ENCODE measurements around the gene CDH20. TPM values are rescaled to one million over a fixed set of nuclear protein-coding genes. Genes with fewer than 3 reads are reported as not detected.

Gene CDH20
- total RNA-seq, 1 experiment from 2014 or later = not detected

DNA sequence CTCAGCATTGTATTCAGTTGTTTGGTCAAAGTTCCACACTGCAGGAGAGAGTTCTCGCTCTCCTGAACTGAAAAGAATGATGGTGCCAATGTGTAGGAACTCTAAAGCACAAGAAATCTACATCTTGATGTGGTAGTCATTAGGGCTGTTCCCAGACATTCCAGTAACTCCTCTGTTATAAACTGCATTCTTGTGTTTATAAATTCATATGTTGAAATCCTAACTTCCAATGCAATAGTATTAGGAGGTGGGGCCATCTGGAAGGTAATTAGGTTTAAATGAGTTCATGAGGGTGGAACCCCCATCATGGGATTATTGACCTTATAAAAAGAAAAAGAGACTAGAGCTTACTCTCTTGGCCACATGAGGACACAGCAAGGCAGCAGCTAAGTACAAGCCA is 239.6 kb downstream of the CDH20 start:
- Histone ChIP-seq H3K9me3 (ENCODE audit: control insufficient read depth, insufficient read depth, low read depth, low read length) (no peaks in the 10 kb centered on the region), H3K4me3 (ENCODE audit: low read depth in 2 of 2, low read length in 2 of 2) (no peak overlapping the region), H3K4me1 (ENCODE audit: control insufficient read depth, insufficient read depth, low read length) (no peaks in the 10 kb centered on the region), H3K36me3 (ENCODE audit: control insufficient read depth, insufficient read depth, low read length) (no peaks in the 10 kb centered on the region), H3K27ac (ENCODE audit: low read length) (no peak overlapping the region), H3K27me3 (ENCODE audit: control insufficient read depth, insufficient read depth, low read length) (no peaks in the 10 kb centered on the region)
- intact Hi-C loops (cut with micrococcal nuclease; ENCODE audit: unreplicated experiment) = no loop called here
- TF ChIP-seq SIN3A (IDR thresholded peaks at IDR 0.05; ENCODE audit: borderline replicate concordance, insufficient read depth, low read depth, low read length) (no peak), TCF7L2 (IDR thresholded peaks at IDR 0.05; ENCODE audit: low read depth, low read length) (no peak), REST (IDR thresholded peaks at IDR 0.05; ENCODE audit: insufficient read depth in 1 of 2, low read depth in 2 of 2, low read length in 1 of 2) (no peak), POLR2AphosphoS5 (IDR thresholded peaks at IDR 0.05; ENCODE audit: low read depth, low read length) (no peak)
- TF ChIP-seq, protein P1, sequence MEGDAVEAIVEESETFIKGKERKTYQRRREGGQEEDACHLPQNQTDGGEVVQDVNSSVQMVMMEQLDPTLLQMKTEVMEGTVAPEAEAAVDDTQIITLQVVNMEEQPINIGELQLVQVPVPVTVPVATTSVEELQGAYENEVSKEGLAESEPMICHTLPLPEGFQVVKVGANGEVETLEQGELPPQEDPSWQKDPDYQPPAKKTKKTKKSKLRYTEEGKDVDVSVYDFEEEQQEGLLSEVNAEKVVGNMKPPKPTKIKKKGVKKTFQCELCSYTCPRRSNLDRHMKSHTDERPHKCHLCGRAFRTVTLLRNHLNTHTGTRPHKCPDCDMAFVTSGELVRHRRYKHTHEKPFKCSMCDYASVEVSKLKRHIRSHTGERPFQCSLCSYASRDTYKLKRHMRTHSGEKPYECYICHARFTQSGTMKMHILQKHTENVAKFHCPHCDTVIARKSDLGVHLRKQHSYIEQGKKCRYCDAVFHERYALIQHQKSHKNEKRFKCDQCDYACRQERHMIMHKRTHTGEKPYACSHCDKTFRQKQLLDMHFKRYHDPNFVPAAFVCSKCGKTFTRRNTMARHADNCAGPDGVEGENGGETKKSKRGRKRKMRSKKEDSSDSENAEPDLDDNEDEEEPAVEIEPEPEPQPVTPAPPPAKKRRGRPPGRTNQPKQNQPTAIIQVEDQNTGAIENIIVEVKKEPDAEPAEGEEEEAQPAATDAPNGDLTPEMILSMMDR (IDR thresholded peaks at IDR 0.05) = no peak
- CTCF ChIA-PET = no interaction called here
- in situ Hi-C loops (cut with HindIII; ENCODE audit: low pct_unique_long_range_greater_than_20kb, low sequenced_read_pairs) = no loop called here
- DNase-seq (ENCODE audit: low read depth, low spot score) (no peak), ATAC-seq (no peak)
- POLR2A ChIA-PET = no interaction called here
- no TSS peak for BruUV-seq (replicated peaks)

- no peak overlapping the region for H3K4me3 ChIP-seq (ENCODE audit: low read depth in 2 of 2, low read length in 2 of 2)
- no peaks in the 10 kb centered on the region for H3K27me3 ChIP-seq (ENCODE audit: control insufficient read depth, insufficient read depth, low read length)
- ChIA-PET CTCF (no interaction called here), POLR2A (no interaction called here)
- intact Hi-C loops (cut with micrococcal nuclease; ENCODE audit: unreplicated experiment) = no loop called here
- no peaks in the 10 kb centered on the region for H3K36me3 ChIP-seq (ENCODE audit: control insufficient read depth, insufficient read depth, low read length)
- ATAC-seq = no peak
- H3K4me1 ChIP-seq (ENCODE audit: control insufficient read depth, insufficient read depth, low read length) = no peaks in the 10 kb centered on the region
- no peak overlapping the region for H3K27ac ChIP-seq (ENCODE audit: low read length)
- no peak for TF ChIP-seq REST (IDR thresholded peaks at IDR 0.05; ENCODE audit: insufficient read depth in 1 of 2, low read depth in 2 of 2, low read length in 1 of 2)
- no peak for TF ChIP-seq TCF7L2 (IDR thresholded peaks at IDR 0.05; ENCODE audit: low read depth, low read length)
- no peak for TF ChIP-seq POLR2AphosphoS5 (IDR thresholded peaks at IDR 0.05; ENCODE audit: low read depth, low read length)
- TF ChIP-seq SIN3A (IDR thresholded peaks at IDR 0.05; ENCODE audit: borderline replicate concordance, insufficient read depth, low read depth, low read length) = no peak
- TF ChIP-seq, protein P1 (IDR thresholded peaks at IDR 0.05) = no peak
- no TSS peak for BruUV-seq (replicated peaks)
- H3K9me3 ChIP-seq (ENCODE audit: control insufficient read depth, insufficient read depth, low read depth, low read length) = no peaks in the 10 kb centered on the region
- no peak for DNase-seq (ENCODE audit: low read depth, low spot score)
- in situ Hi-C loops (cut with HindIII; ENCODE audit: low pct_unique_long_range_greater_than_20kb, low sequenced_read_pairs) = no loop called here
Observed at GRCh38 chr18:61574665-61575064, 241.4 kb downstream of the CDH20 start.

All from Panc1 (cell line).